Erythroblast (primary cell): ENCODE data around the gene CDK5RAP2.

Experiments
- GATA1 ChIP-seq: IDR thresholded peaks from 2 replicates; pipeline ENCODE4 v1.6.1; 2011; ENCODE audit warnings: low read depth, mild to moderate bottlenecking, control low read depth, low read length, moderate library complexity
- POLR2A ChIP-seq: IDR thresholded peaks from 2 replicates; pipeline ENCODE4 v1.6.1; 2011; ENCODE audit warnings: mild to moderate bottlenecking, low read length

- no peak for TF ChIP-seq POLR2A
- TF ChIP-seq GATA1 = no peak
Observed at GRCh38 chr9:120569556-120569955, 10.4 kb downstream of the CDK5RAP2 start.
